ENCODE results near the gene ZC3H7A.

ZC3H7A gene

DNA sequence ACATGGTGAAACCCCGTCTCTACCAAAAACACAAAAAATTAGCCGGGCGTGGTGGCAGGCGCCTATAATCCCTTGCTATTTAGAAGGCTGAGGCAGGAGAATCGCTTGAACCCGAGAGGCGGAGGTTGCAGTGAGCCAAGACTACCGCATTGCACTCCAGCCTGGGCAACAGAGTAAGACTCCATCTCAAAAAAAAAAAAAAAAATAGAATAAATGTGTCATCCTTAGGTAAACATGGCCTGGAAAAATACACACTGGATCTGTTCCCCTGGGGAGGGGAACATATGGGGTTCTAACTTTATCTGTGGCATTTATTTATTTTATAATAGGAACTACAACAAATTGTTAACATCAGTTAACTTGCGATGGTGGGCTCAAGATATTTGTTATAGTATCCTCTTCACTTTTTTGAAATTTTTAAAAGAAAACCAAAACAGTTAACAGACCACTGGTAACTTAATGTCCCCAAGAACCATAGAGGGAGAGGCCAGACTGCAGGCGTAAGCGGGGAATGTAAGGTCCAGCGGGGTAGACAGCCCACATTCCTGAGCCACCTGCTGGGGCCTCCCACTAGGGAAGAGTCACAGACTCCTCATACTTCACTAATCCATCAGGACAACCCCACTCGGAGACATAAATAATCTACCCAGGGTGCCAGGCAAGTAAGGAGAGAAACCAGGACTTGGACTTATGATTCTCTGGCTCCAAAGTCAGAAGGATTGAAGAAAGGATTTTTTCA lies 41.9 kb downstream of the ZC3H7A start:
- Histone ChIP-seq H3K4me1 (no peaks in the 10 kb centered on the region), H3K9me3 (no peaks in the 10 kb centered on the region), H3K36me3 (peaks cover 78% of the 10 kb centered on the region), H3K27me3 (no peaks in the 10 kb centered on the region), H3K4me3 (ENCODE audit: low read depth, low read length) (no peak overlapping the region)
- TF ChIP-seq CTCF (IDR thresholded peaks at IDR 0.05; ENCODE audit: low read depth, low read length) = no peak
- no peak for DNase-seq

GRCh38 chr16:11752856-11753255 lies 44.2 kb downstream of the ZC3H7A start:
- no peak for TF ChIP-seq CTCF (IDR thresholded peaks at IDR 0.05; ENCODE audit: low read depth, low read length)
- Histone ChIP-seq H3K36me3 (peaks cover 79% of the 10 kb centered on the region), H3K9me3 (no peaks in the 10 kb centered on the region), H3K4me3 (ENCODE audit: low read depth, low read length) (no peak overlapping the region), H3K27me3 (no peaks in the 10 kb centered on the region), H3K4me1 (no peaks in the 10 kb centered on the region)
- DNase-seq = no peak

GRCh38 chr16:11750056-11750455 lies 47.0 kb downstream of the ZC3H7A start:
- no peak overlapping the region for H3K4me3 ChIP-seq (ENCODE audit: low read depth, low read length)
- H3K36me3 ChIP-seq = peaks cover 55% of the 10 kb centered on the region
- DNase-seq = no peak
- H3K27me3 ChIP-seq = no peaks in the 10 kb centered on the region
- no peak for TF ChIP-seq CTCF (IDR thresholded peaks at IDR 0.05; ENCODE audit: low read depth, low read length)
- no peaks in the 10 kb centered on the region for H3K9me3 ChIP-seq
- no peaks in the 10 kb centered on the region for H3K4me1 ChIP-seq

GRCh38 chr16:11748404-11749254 lies 48.4 kb downstream of the ZC3H7A start:
- no peak for TF ChIP-seq CTCF (IDR thresholded peaks at IDR 0.05; ENCODE audit: low read depth, low read length)
- Histone ChIP-seq H3K36me3 (peaks cover 48% of the 10 kb centered on the region), H3K4me3 (ENCODE audit: low read depth, low read length) (no peak overlapping the region), H3K4me1 (no peaks in the 10 kb centered on the region), H3K9me3 (no peaks in the 10 kb centered on the region), H3K27me3 (no peaks in the 10 kb centered on the region)
- no peak for DNase-seq

- peaks cover 42% of the 10 kb centered on the region for H3K36me3 ChIP-seq
These were observed 49.1 kb downstream of the ZC3H7A start for GRCh38 chr16:11747949-11748403.

More at GRCh38 chr16:11747949-11748403, 49.1 kb downstream of the ZC3H7A start:
- Histone ChIP-seq H3K4me3 (ENCODE audit: low read depth, low read length) (no peak overlapping the region), H3K9me3 (no peaks in the 10 kb centered on the region), H3K4me1 (no peaks in the 10 kb centered on the region), H3K27me3 (no peaks in the 10 kb centered on the region)
- no peak for DNase-seq
- no peak for TF ChIP-seq CTCF (IDR thresholded peaks at IDR 0.05; ENCODE audit: low read depth, low read length)

All from BE2C (cell line).